CD4-positive, alpha-beta memory T cell (primary cell): Measurements from ENCODE around the gene PISD. TPM values are rescaled to one million over a fixed set of nuclear protein-coding genes. Genes with fewer than 3 reads are reported as not detected.

ENCODE experiments used
- CTCF ChIA-PET: fragments of 350-600 bp; sonication (Branson Sonifier 250); formaldehyde crosslinking; loops from one replicate; lab custom pipeline; 2021; ENCODE audit warnings: inconsistent platforms; ENCODE audit not compliant: partially characterized antibody; lab: Charles Lee
- POLR2A ChIA-PET: fragments of 350-600 bp; sonication (Branson Sonifier 250); formaldehyde crosslinking; loops from one replicate; lab custom pipeline; 2021; ENCODE audit not compliant: partially characterized antibody; lab: Charles Lee
- DNase-seq, 5 donors: peaks; one replicate each; pipeline versions ENCODE4 v3.0.0 to v3.0.0-alpha.2; 2020 to 2022; ENCODE audit warnings: mixed read lengths in 1 of 5
- H3K27ac ChIP-seq: one replicate; pipeline ENCODE4 v1.7.0; 2013; ENCODE audit warnings: low read depth, low read length
- H3K27me3 ChIP-seq: 2 replicates; pipeline ENCODE4 v1.7.0; 2013; ENCODE audit warnings: mild to moderate bottlenecking, low read length, moderate library complexity; ENCODE audit not compliant: insufficient read depth
- H3K36me3 ChIP-seq: 2 replicates; pipeline ENCODE4 v1.7.0; 2013; ENCODE audit warnings: mild to moderate bottlenecking, low read length, moderate library complexity; ENCODE audit not compliant: insufficient read depth
- H3K4me1 ChIP-seq: 2 replicates; pipeline ENCODE4 v1.7.0; 2013; ENCODE audit warnings: mild to moderate bottlenecking, low read length, moderate library complexity; ENCODE audit not compliant: insufficient read depth
- H3K4me3 ChIP-seq, 2 donors: one replicate each; pipeline ENCODE4 v1.7.0; 2013; ENCODE audit warnings: low read length in 2 of 2, mild to moderate bottlenecking in 1 of 2
- H3K9me3 ChIP-seq, 2 donors: one replicate each; pipeline ENCODE4 v1.7.0; 2013; ENCODE audit warnings: low read length in 2 of 2, control low read depth in 1 of 2; ENCODE audit not compliant: control insufficient read depth in 1 of 2
- H3K27ac Mint-ChIP-seq, 7 donors: one replicate each; pipeline ENCODE4 v1.8.0; 2020 to 2021; ENCODE audit warnings: mixed read lengths in 7 of 7, mild to moderate bottlenecking in 6 of 7, inconsistent platforms in 3 of 7, moderate library complexity in 3 of 7
- H3K27me3 Mint-ChIP-seq, 2 donors: one replicate each; pipeline ENCODE4 v1.8.0; 2020 to 2021; ENCODE audit warnings: mixed read lengths in 2 of 2
- H3K36me3 Mint-ChIP-seq, 2 donors: one replicate each; pipeline ENCODE4 v1.8.0; 2020 to 2021; ENCODE audit warnings: mixed read lengths in 2 of 2, inconsistent platforms in 1 of 2, mild to moderate bottlenecking in 1 of 2
- H3K4me1 Mint-ChIP-seq, 4 donors: one replicate each; pipeline ENCODE4 v1.8.0; 2020 to 2021; ENCODE audit warnings: mixed read lengths in 4 of 4, mild to moderate bottlenecking in 1 of 4
- H3K4me3 Mint-ChIP-seq, 8 donors: one replicate each; pipeline ENCODE4 v1.8.0; 2020 to 2021; ENCODE audit warnings: mixed read lengths in 8 of 8, mild to moderate bottlenecking in 7 of 8, moderate library complexity in 6 of 8, inconsistent platforms in 3 of 8
- H3K9me3 Mint-ChIP-seq, 8 donors: one replicate each; pipeline ENCODE4 v1.8.0; 2020 to 2021; ENCODE audit warnings: mixed read lengths in 8 of 8, mild to moderate bottlenecking in 5 of 8, inconsistent platforms in 3 of 8, moderate library complexity in 1 of 8
- intact Hi-C: fragments of 100-400 bp; cut with micrococcal nuclease; formaldehyde crosslinking; loops from one replicate; pipeline ENCODE4 v1.15.1; 2023
- microRNA-seq: library from miRNA; unstranded; fragments of <30 nt; microRNA quantifications from one replicate; pipeline ENCODE4 v1.2.0, GENCODE V29; 2021; ENCODE audit warnings: borderline replicate concordance, borderline number of aligned reads, borderline microRNAs expressed, mixed read lengths
- polyA plus RNA-seq, 2 donors: library from polyadenylated mRNA; unstranded; fragments of 300-500 nt; fragmentation: Illumina TruSeq; gene quantifications; one replicate each; pipeline ENCODE4 v1.2.3, GENCODE V29; 2021
- total RNA-seq, 2 experiments: library from RNA; stranded (reverse); gene quantifications; one replicate each; pipeline ENCODE4 v1.2.3, GENCODE V29; 2021

Gene PISD
- total and polyA plus RNA-seq, 4 experiments from 2014 or later: 16.7 to 35.4 (median 30.8) TPM

- Mint-ChIP-seq H3K27me3 (no peaks in the 10 kb centered on the region), H3K4me1 (peaks cover 0 to 4% (median 0%) of the 10 kb centered on the region in 4 donors), H3K9me3 (no peaks in the 10 kb centered on the region), H3K36me3 (peaks cover 37 to 72% of the 10 kb centered on the region in 2 donors), H3K27ac (peak overlapping the region in 1 of 7 donors; percentile 57), H3K4me3 (no peak overlapping the region)
- peaks cover 52% of the 10 kb centered on the region for H3K36me3 ChIP-seq
- POLR2A ChIA-PET: no interaction called here
- DNase-seq: no peak
- H3K9me3 ChIP-seq: no peaks in the 10 kb centered on the region
- H3K4me3 ChIP-seq: no peak overlapping the region
- no peaks in the 10 kb centered on the region for H3K4me1 ChIP-seq
- no peaks in the 10 kb centered on the region for H3K27me3 ChIP-seq
- CTCF ChIA-PET: interaction anchor here (1.1 kb wide), 1 partner anchor 102 kb away, joined by 3 read pairs; no protein-coding TSS in a partner anchor
- intact Hi-C loops: no loop called here
- no peak overlapping the region for H3K27ac ChIP-seq
Observed at GRCh38 chr22:31575190-31575589, 86.8 kb downstream of the PISD start.

GRCh38 chr22:31574055-31574670, 87.9 kb downstream of the PISD start:
- no peaks in the 10 kb centered on the region for H3K9me3 ChIP-seq
- Mint-ChIP-seq H3K27me3 (no peaks in the 10 kb centered on the region), H3K27ac (peak overlapping the region in 1 of 7 donors; percentile 48), H3K4me1 (peaks cover 0 to 4% (median 0%) of the 10 kb centered on the region in 4 donors), H3K9me3 (no peaks in the 10 kb centered on the region), H3K4me3 (no peak overlapping the region), H3K36me3 (peaks cover 35 to 71% of the 10 kb centered on the region in 2 donors)
- no peak overlapping the region for H3K4me3 ChIP-seq
- POLR2A ChIA-PET: no interaction called here
- DNase-seq: no peak
- no peaks in the 10 kb centered on the region for H3K27me3 ChIP-seq
- intact Hi-C loops: no loop called here
- CTCF ChIA-PET: no interaction called here
- no peaks in the 10 kb centered on the region for H3K4me1 ChIP-seq
- no peak overlapping the region for H3K27ac ChIP-seq
- peaks cover 53% of the 10 kb centered on the region for H3K36me3 ChIP-seq

DNA sequence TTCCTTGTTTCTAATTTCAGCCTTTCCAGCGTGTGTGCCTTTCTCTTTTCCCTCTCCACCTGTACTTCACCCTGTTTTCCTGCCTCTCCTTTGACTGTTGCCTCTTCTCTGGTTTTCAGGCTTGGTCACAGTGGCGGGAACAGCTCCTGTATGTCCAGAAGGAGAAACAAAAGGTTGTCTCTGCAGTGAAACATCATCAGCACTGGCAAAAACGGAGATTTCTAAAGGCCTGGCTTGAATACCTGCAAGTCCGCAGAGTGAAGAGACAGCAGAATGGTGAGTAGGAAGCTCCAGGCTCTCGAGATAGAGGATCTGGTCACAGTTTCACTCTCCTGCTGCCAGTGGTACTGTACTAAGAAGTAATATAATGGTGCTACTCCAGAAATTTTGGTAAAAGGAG, 89.1 kb downstream of the PISD start:
- H3K4me3 ChIP-seq: no peak overlapping the region
- no peaks in the 10 kb centered on the region for H3K9me3 ChIP-seq
- no peaks in the 10 kb centered on the region for H3K4me1 ChIP-seq
- Mint-ChIP-seq H3K36me3 (peaks cover 34 to 68% of the 10 kb centered on the region in 2 donors), H3K4me3 (no peak overlapping the region), H3K27ac (peak overlapping the region in 4 of 7 donors; percentile 48 to 89 (median 81)), H3K27me3 (no peaks in the 10 kb centered on the region), H3K4me1 (peaks cover 0 to 4% (median 0%) of the 10 kb centered on the region in 4 donors), H3K9me3 (no peaks in the 10 kb centered on the region)
- POLR2A ChIA-PET: no interaction called here
- CTCF ChIA-PET: no interaction called here
- no peaks in the 10 kb centered on the region for H3K27me3 ChIP-seq
- intact Hi-C loops: no loop called here
- peaks cover 45% of the 10 kb centered on the region for H3K36me3 ChIP-seq
- no peak overlapping the region for H3K27ac ChIP-seq
- no peak for DNase-seq

- no peak overlapping the region for H3K4me3 Mint-ChIP-seq
- peak overlapping the region in 6 of 7 donors; percentile 8 to 81 (median 51) for H3K27ac Mint-ChIP-seq
- H3K27me3 Mint-ChIP-seq: no peaks in the 10 kb centered on the region
- no peaks in the 10 kb centered on the region for H3K27me3 ChIP-seq
- no peaks in the 10 kb centered on the region for H3K4me1 Mint-ChIP-seq
- H3K36me3 Mint-ChIP-seq: peaks cover 21 to 59% of the 10 kb centered on the region in 2 donors
- H3K36me3 ChIP-seq: peaks cover 34% of the 10 kb centered on the region
- no peaks in the 10 kb centered on the region for H3K9me3 Mint-ChIP-seq
- H3K4me1 ChIP-seq: no peaks in the 10 kb centered on the region
- no peak overlapping the region for H3K27ac ChIP-seq
- ChIA-PET CTCF (interaction anchor here (1.2 kb wide), 1 partner anchor 12 kb away, joined by 3 read pairs; no protein-coding TSS in a partner anchor), POLR2A (no interaction called here)
- intact Hi-C loops: no loop called here
- no peaks in the 10 kb centered on the region for H3K9me3 ChIP-seq
- no peak for DNase-seq
- no peak overlapping the region for H3K4me3 ChIP-seq
Observed at GRCh38 chr22:31569126-31569525, 92.9 kb downstream of the PISD start.

Small RNAs within 50 kb of the gene (microRNA-seq; reads per million reads assigned to microRNA genes)
- not detected for gene MIR7109

Other genes with a start within 250 kb of the PISD start
- gene EIF4ENIF1, start 172.4 kb downstream of the PISD start, total RNA-seq: 10 to 100 TPM; 41.9 to 50.7 TPM
- 10 to 100 TPM in 1 of 2 donors, 1 to 10 TPM in 1; 6.6 to 17.2 TPM for gene EIF4ENIF1, start 172.4 kb downstream of the PISD start, polyA plus RNA-seq
- 100 to 1,000 TPM; 323 to 333 TPM for gene SFI1, start 165.7 kb downstream of the PISD start, total RNA-seq
- gene SFI1, start 165.7 kb downstream of the PISD start, polyA plus RNA-seq: 10 to 100 TPM; 14.7 to 40.5 TPM
- 10 to 100 TPM; 70.7 to 72.6 TPM for gene PRR14L, start 87.9 kb upstream of the PISD start, total RNA-seq
- 10 to 100 TPM; 13.4 to 36.5 TPM for gene PRR14L, start 87.9 kb upstream of the PISD start, polyA plus RNA-seq
- 10 to 100 TPM; 52.3 to 54.4 TPM for gene DEPDC5, start 91.8 kb upstream of the PISD start, total RNA-seq
- gene DEPDC5, start 91.8 kb upstream of the PISD start, polyA plus RNA-seq: 10 to 100 TPM in 1 of 2 donors, 1 to 10 TPM in 1; 3.9 to 11.7 TPM